PFSK-1 (cell line): Measurements from ENCODE around the gene RFX3.

Source experiments
- TAF1 ChIP-seq: IDR thresholded peaks from 2 replicates; pipeline ENCODE4 v1.6.1; 2012; ENCODE audit warnings: low read length, control low read depth, borderline replicate concordance; ENCODE audit not compliant: insufficient read depth
- TF ChIP-seq, protein P1 (sequence below), 2 experiments: IDR thresholded peaks; 2 replicates each; pipeline versions ENCODE4 v1.6.1 to v1.8.0; 2011 to 2012; ENCODE audit warnings: low read depth in 2 of 2, low read length in 2 of 2, control low read depth in 1 of 2, inconsistent platforms in 1 of 2, mild to moderate bottlenecking in 1 of 2, moderate library complexity in 1 of 2; ENCODE audit not compliant: insufficient read depth in 1 of 2

DNA sequence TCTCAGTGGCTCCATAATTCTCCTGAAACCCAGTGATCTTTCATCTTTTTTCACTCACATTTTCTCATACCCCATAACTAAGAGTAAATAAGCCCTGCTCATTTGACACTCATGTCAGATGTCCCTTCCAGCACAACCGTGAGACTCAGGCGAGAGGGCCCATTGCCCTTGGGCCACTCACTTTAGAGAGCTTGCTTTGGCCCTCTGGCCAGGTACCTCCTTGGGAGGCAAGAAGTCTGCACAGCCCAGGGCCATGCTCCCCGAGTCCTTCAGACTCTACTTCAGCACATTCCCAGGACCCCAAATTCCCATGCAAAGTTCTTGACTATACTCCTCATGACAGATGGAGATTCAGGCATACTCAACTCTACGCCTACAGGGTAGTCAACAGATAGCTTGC, 33.6 kb downstream of the RFX3 start:
- TF ChIP-seq, protein P1, sequence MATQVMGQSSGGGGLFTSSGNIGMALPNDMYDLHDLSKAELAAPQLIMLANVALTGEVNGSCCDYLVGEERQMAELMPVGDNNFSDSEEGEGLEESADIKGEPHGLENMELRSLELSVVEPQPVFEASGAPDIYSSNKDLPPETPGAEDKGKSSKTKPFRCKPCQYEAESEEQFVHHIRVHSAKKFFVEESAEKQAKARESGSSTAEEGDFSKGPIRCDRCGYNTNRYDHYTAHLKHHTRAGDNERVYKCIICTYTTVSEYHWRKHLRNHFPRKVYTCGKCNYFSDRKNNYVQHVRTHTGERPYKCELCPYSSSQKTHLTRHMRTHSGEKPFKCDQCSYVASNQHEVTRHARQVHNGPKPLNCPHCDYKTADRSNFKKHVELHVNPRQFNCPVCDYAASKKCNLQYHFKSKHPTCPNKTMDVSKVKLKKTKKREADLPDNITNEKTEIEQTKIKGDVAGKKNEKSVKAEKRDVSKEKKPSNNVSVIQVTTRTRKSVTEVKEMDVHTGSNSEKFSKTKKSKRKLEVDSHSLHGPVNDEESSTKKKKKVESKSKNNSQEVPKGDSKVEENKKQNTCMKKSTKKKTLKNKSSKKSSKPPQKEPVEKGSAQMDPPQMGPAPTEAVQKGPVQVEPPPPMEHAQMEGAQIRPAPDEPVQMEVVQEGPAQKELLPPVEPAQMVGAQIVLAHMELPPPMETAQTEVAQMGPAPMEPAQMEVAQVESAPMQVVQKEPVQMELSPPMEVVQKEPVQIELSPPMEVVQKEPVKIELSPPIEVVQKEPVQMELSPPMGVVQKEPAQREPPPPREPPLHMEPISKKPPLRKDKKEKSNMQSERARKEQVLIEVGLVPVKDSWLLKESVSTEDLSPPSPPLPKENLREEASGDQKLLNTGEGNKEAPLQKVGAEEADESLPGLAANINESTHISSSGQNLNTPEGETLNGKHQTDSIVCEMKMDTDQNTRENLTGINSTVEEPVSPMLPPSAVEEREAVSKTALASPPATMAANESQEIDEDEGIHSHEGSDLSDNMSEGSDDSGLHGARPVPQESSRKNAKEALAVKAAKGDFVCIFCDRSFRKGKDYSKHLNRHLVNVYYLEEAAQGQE (IDR thresholded peaks at IDR 0.05; ENCODE audit: insufficient read depth in 1 of 2, low read depth in 2 of 2, low read length in 2 of 2) = no peak
- no peak for TF ChIP-seq TAF1
